Liver (tissue), 9 donors: ENCODE data around the gene ITPRID1. TPM values are rescaled to one million over a fixed set of nuclear protein-coding genes. Genes with fewer than 3 reads are reported as not detected.

Experiments used
- DNase-seq: peaks from one replicate; pipeline ENCODE4 v3.0.0-alpha.2; 2017; ENCODE audit warnings: low spot score
- H3K27ac ChIP-seq, 2 donors: one replicate each; pipeline ENCODE4 v1.7.0; 2013; ENCODE audit warnings: inconsistent platforms in 2 of 2, low read length in 2 of 2, control low read depth in 1 of 2, low read depth in 1 of 2, mild to moderate bottlenecking in 1 of 2
- H3K27me3 ChIP-seq, 4 donors: one replicate each; pipeline versions ENCODE4 v1.6.1 to v1.7.0; 2013; ENCODE audit warnings: low read length in 3 of 4, inconsistent platforms in 1 of 4, mild to moderate bottlenecking in 1 of 4, moderate library complexity in 1 of 4; ENCODE audit not compliant: control insufficient read depth in 4 of 4, insufficient read depth in 4 of 4
- H3K36me3 ChIP-seq, 4 donors: one replicate each; pipeline versions ENCODE4 v1.6.1 to v1.7.0; 2013; ENCODE audit warnings: low read length in 3 of 4, mild to moderate bottlenecking in 3 of 4, low read depth in 1 of 4, moderate library complexity in 1 of 4; ENCODE audit not compliant: control insufficient read depth in 4 of 4, insufficient read depth in 3 of 4
- H3K4me1 ChIP-seq, 4 donors: one replicate each; pipeline versions ENCODE4 v1.6.1 to v1.7.0; 2013; ENCODE audit warnings: low read length in 3 of 4, mild to moderate bottlenecking in 3 of 4, moderate library complexity in 1 of 4; ENCODE audit not compliant: control insufficient read depth in 4 of 4, insufficient read depth in 4 of 4
- H3K4me3 ChIP-seq, 3 donors: one replicate each; pipeline versions ENCODE4 v1.6.1 to v1.7.0; 2013; ENCODE audit warnings: low read length in 3 of 3, control low read depth in 1 of 3, low read depth in 1 of 3, mild to moderate bottlenecking in 1 of 3
- H3K9ac ChIP-seq, 2 donors: one replicate each; pipeline ENCODE4 v1.7.0; 2013; ENCODE audit warnings: low read length in 2 of 2, mild to moderate bottlenecking in 2 of 2, moderate library complexity in 2 of 2, control low read depth in 1 of 2, low read depth in 1 of 2
- H3K9me3 ChIP-seq, 4 donors: one replicate each; pipeline versions ENCODE4 v1.6.1 to v1.7.0; 2013; ENCODE audit warnings: low read length in 3 of 4; ENCODE audit not compliant: control insufficient read depth in 4 of 4
- ATF3 ChIP-seq: IDR thresholded peaks from 2 replicates; pipeline ENCODE4 v1.6.1; 2016; ENCODE audit warnings: antibody characterized with exemption
- CTCF ChIP-seq: fragments of 150-350 bp; IDR thresholded peaks from 2 replicates; pipeline ENCODE4 v1.5.1; 2017; ENCODE audit warnings: improper control_type of control experiment, low read depth, low read length; ENCODE audit not compliant: missing input control
- EGR1 ChIP-seq, 2 donors: IDR thresholded peaks; 2 replicates each; pipeline ENCODE4 v1.6.1; 2016 to 2018; ENCODE audit warnings: antibody characterized with exemption in 2 of 2, low read depth in 2 of 2
- FOXA1 ChIP-seq: IDR thresholded peaks from 2 replicates; pipeline ENCODE4 v1.6.1; 2016; ENCODE audit warnings: antibody characterized with exemption
- FOXA2 ChIP-seq: IDR thresholded peaks from 2 replicates; pipeline ENCODE4 v1.6.1; 2016; ENCODE audit warnings: antibody characterized with exemption
- HNF4A ChIP-seq, 2 donors: conservative IDR thresholded peaks; 2 replicates each; pipeline ENCODE4 v1.6.1; 2016; ENCODE audit warnings: antibody characterized with exemption in 2 of 2, mild to moderate bottlenecking in 2 of 2
- HNF4G ChIP-seq: IDR thresholded peaks from 2 replicates; pipeline ENCODE4 v1.6.1; 2016; ENCODE audit warnings: antibody characterized with exemption
- JUND ChIP-seq, 2 donors: IDR thresholded peaks; 2 replicates each; pipeline ENCODE4 v1.6.1; 2016; ENCODE audit warnings: antibody characterized with exemption in 2 of 2
- MAX ChIP-seq: IDR thresholded peaks from 2 replicates; pipeline ENCODE4 v1.6.1; 2016; ENCODE audit warnings: antibody characterized with exemption
- NR2F2 ChIP-seq: IDR thresholded peaks from 2 replicates; pipeline ENCODE4 v1.6.1; 2016; ENCODE audit warnings: antibody characterized with exemption
- RAD21 ChIP-seq, 2 donors: IDR thresholded peaks; 2 replicates each; pipeline ENCODE4 v1.6.1; 2016; ENCODE audit warnings: antibody characterized with exemption in 2 of 2, mild to moderate bottlenecking in 2 of 2
- REST ChIP-seq: IDR thresholded peaks from 2 replicates; pipeline ENCODE4 v1.6.1; 2016; ENCODE audit warnings: antibody characterized with exemption, mild to moderate bottlenecking
- SP1 ChIP-seq: IDR thresholded peaks from 2 replicates; pipeline ENCODE4 v1.6.1; 2018; ENCODE audit warnings: antibody characterized with exemption, mild to moderate bottlenecking
- TAF1 ChIP-seq: conservative IDR thresholded peaks from 2 replicates; pipeline ENCODE4 v1.6.1; 2016; ENCODE audit warnings: antibody characterized with exemption, mild to moderate bottlenecking
- YY1 ChIP-seq: IDR thresholded peaks from 2 replicates; pipeline ENCODE4 v1.6.1; 2016; ENCODE audit warnings: antibody characterized with exemption, mild to moderate bottlenecking
- WGBS: extraction: QIAGEN DNeasy Blood & Tissue Kit; methylation state at CpG from one replicate; pipeline ENCODE4 v1.1.7; 2013; 5-methylcytosine and 5-hydroxymethylcytosine counted together
- polyA plus RNA-seq, 2 donors: library from polyadenylated mRNA; stranded (reverse) in 1 of 2; unstranded in 1 of 2; fragments of 200-250 nt in 1 of 2; fragments of >200 nt in 1 of 2; fragmentation: Nextera tagmentation in 1 of 2; extraction: Ambion mirVana in 1 of 2; gene quantifications; one replicate each; pipeline versions ENCODE4 v1.2.1 to v1.2.3, GENCODE V29; 2013 to 2015
- total RNA-seq, 2 donors: library from RNA; depleted of rRNA; stranded (reverse); fragments of >200 nt; gene quantifications; one replicate each; pipeline ENCODE4 v1.2.3, GENCODE V29; 2014
- TF ChIP-seq, protein P1 (sequence below): IDR thresholded peaks from 2 replicates; pipeline ENCODE4 v1.6.1; 2016; ENCODE audit warnings: antibody characterized with exemption
- donor health status: healthy.
- donor health status: healthy.
- donor health status: healthy.
- donor health status: healthy.
- donor health status: healthy.

Gene ITPRID1
- total and polyA plus RNA-seq, 4 donors: not detected

DNA sequence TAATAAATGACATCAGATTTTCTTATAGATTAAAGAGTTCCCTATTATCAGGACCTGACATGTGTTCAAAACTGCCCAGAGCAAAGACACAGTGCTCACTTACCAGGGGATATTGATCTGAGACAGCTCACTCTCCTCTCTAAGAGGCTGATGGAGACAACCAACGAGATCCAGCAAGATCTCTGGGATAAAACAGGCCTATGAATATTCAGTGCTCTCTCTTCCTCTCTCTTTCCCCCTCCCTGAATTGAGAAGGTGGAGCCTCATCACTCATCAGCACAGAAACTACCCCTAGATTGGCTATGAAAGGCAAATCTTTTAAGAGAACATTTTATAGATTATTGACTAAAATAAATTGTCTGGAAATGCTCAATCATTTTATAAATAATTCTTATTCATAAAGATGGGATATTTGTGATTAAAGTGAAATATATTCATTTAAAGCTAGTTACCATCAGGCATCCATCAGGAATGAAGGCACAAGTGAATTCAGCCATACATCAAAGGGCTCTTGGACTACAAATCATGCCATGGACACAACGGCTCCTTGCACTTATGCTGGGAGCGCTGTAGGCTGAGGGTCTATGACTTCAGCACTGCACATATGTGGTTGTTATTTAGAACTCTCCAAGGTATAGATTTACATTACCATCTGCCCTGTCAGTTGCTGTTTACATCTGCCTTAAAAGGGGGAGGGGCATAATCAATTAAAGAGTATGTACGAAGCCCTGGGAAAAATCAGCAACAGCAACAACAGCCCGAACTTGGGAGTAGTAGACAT is 169.7 kb downstream of the ITPRID1 start:
- 61% methylated on average over 5 of the region's 5 CpGs for WGBS
- TF ChIP-seq RAD21 (IDR thresholded peaks at IDR 0.05) (no peak), CTCF (no peak), EGR1 (IDR thresholded peaks at IDR 0.05; ENCODE audit: low read depth in 2 of 2) (no peak), TAF1 (no peak), HNF4A (conservative IDR thresholded peaks at IDR 0.05) (no peak), NR2F2 (no peak), SP1 (no peak), REST (no peak), HNF4G (no peak), JUND (IDR thresholded peaks at IDR 0.05) (no peak), YY1 (no peak), MAX (no peak), FOXA1 (no peak)
- TF ChIP-seq, protein P1, sequence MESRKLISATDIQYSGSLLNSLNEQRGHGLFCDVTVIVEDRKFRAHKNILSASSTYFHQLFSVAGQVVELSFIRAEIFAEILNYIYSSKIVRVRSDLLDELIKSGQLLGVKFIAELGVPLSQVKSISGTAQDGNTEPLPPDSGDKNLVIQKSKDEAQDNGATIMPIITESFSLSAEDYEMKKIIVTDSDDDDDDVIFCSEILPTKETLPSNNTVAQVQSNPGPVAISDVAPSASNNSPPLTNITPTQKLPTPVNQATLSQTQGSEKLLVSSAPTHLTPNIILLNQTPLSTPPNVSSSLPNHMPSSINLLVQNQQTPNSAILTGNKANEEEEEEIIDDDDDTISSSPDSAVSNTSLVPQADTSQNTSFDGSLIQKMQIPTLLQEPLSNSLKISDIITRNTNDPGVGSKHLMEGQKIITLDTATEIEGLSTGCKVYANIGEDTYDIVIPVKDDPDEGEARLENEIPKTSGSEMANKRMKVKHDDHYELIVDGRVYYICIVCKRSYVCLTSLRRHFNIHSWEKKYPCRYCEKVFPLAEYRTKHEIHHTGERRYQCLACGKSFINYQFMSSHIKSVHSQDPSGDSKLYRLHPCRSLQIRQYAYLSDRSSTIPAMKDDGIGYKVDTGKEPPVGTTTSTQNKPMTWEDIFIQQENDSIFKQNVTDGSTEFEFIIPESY: no peak

GRCh38 chr7:31687024-31687748 is 173.3 kb downstream of the ITPRID1 start, which contains the start of gene PPP1R17:
PPP1R17 (plus strand) TSS chr7:31687215; CDS start chr7:31692442, 5,227 bp downstream.
- H3K9ac ChIP-seq: no peak within 1 kb of the TSS
- no peaks in the 10 kb centered on the region for H3K4me1 ChIP-seq
- DNase-seq: no peak
- no peaks in the 10 kb centered on the region for H3K9me3 ChIP-seq
- H3K36me3 ChIP-seq: no peaks in the 10 kb centered on the region
- H3K27ac ChIP-seq: no peak within 1 kb of the TSS
- H3K27me3 ChIP-seq: peaks cover 0 to 8% (median 0%) of the 10 kb centered on the region in 4 donors
- no peak within 1 kb of the TSS for H3K4me3 ChIP-seq
- 36% methylated on average over 14 of the region's 14 CpGs for WGBS
- no peak for TF ChIP-seq ATF3
- no peak for TF ChIP-seq HNF4G
- no peak for TF ChIP-seq REST
- TF ChIP-seq NR2F2: no peak
- TF ChIP-seq FOXA1: no peak
- TF ChIP-seq SP1: no peak
- no peak for TF ChIP-seq CTCF
- no peak for TF ChIP-seq FOXA2
- TF ChIP-seq YY1: no peak

More for the DNA sequence above, 169.7 kb downstream of the ITPRID1 start:
- no peak overlapping the region for H3K4me3 ChIP-seq
- no peak for DNase-seq
- H3K27me3 ChIP-seq: no peaks in the 10 kb centered on the region
- H3K36me3 ChIP-seq: no peaks in the 10 kb centered on the region
- H3K27ac ChIP-seq: no peak overlapping the region
- no peaks in the 10 kb centered on the region for H3K9me3 ChIP-seq
- H3K4me1 ChIP-seq: no peaks in the 10 kb centered on the region
- H3K9ac ChIP-seq: no peak overlapping the region
